Measurements from ENCODE around the gene NCOR1. TPM values are rescaled to one million over a fixed set of nuclear protein-coding genes. Genes with fewer than 3 reads are reported as not detected.
A peak's percentile ranks its signal among the peaks of the same experiment; 100 is the strongest.
"Not testable (repeated sequence)": the region's sequence is repeated elsewhere in the genome, so short reads cannot be mapped to it uniquely, and the experiment has no call there.

Gene NCOR1
- total RNA-seq, 1 donor, result 139 TPM

GRCh38 chr17:16215965-16216316 is 607 bp upstream of the NCOR1 start:
- no peak for TF ChIP-seq CTCF (IDR thresholded peaks at IDR 0.05; ENCODE audit: insufficient read depth, low read length)
- DNase-seq (ENCODE audit: low read depth), result no peak
- peak overlapping the region; percentile 68 for H3K4me3 ChIP-seq (ENCODE audit: low read depth, low read length)

GRCh38 chr17:16215002-16215272 is 397 bp downstream of the NCOR1 start:
- peak overlapping the region; percentile 68 for H3K4me3 ChIP-seq (ENCODE audit: low read depth, low read length)
- TF ChIP-seq CTCF (IDR thresholded peaks at IDR 0.05; ENCODE audit: insufficient read depth, low read length), result no peak
- DNase-seq (ENCODE audit: low read depth), result peak; percentile 25

- TF ChIP-seq CTCF (IDR thresholded peaks at IDR 0.05; ENCODE audit: insufficient read depth, low read length), result no peak
- peak overlapping the region; percentile 68 for H3K4me3 ChIP-seq (ENCODE audit: low read depth, low read length)
- DNase-seq (ENCODE audit: low read depth), result peak; percentile 22
Observed at GRCh38 chr17:16214190-16215001, 938 bp downstream of the NCOR1 start.

GRCh38 chr17:16212793-16213192 is 2.5 kb downstream of the NCOR1 start:
- no peak for DNase-seq (ENCODE audit: low read depth)
- H3K4me3 ChIP-seq (ENCODE audit: low read depth, low read length), result no peak overlapping the region
- no peak for TF ChIP-seq CTCF (IDR thresholded peaks at IDR 0.05; ENCODE audit: insufficient read depth, low read length)

- no peak for TF ChIP-seq CTCF (IDR thresholded peaks at IDR 0.05; ENCODE audit: insufficient read depth, low read length)
- no peak for DNase-seq (ENCODE audit: low read depth)
- H3K4me3 ChIP-seq (ENCODE audit: low read depth, low read length), result no peak overlapping the region
Observed at GRCh38 chr17:16211590-16211989, 3.7 kb downstream of the NCOR1 start.

- not testable (repeated sequence) for DNase-seq (ENCODE audit: low read depth); H3K4me3 ChIP-seq (ENCODE audit: low read depth, low read length)
Observed at GRCh38 chr17:16204763-16205162, 10.6 kb downstream of the NCOR1 start.

GRCh38 chr17:16202554-16203500 is 12.5 kb downstream of the NCOR1 start:
- peak; percentile 64 for DNase-seq (ENCODE audit: low read depth)

GRCh38 chr17:16201693-16202131 is 13.6 kb downstream of the NCOR1 start:
- not testable (repeated sequence) for H3K4me3 ChIP-seq (ENCODE audit: low read depth, low read length); DNase-seq (ENCODE audit: low read depth)

More at GRCh38 chr17:16202554-16203500, 12.5 kb downstream of the NCOR1 start:
- H3K4me3 ChIP-seq (ENCODE audit: low read depth, low read length), result not testable (repeated sequence)
